ENCODE data around the gene KIF1B.

KIF1B gene

GRCh38 chr1:10338611-10339010 is 128.2 kb downstream of the KIF1B start:
- no peak for DNase-seq

- DNase-seq, result no peak
These were observed 128.7 kb downstream of the KIF1B start for GRCh38 chr1:10339036-10339567.

- no peak for DNase-seq
These were observed 129.4 kb downstream of the KIF1B start for GRCh38 chr1:10339815-10340214.

GRCh38 chr1:10340930-10341590 is 130.7 kb downstream of the KIF1B start:
- no peak for DNase-seq

- DNase-seq, result no peak
These were observed 136.7 kb downstream of the KIF1B start for GRCh38 chr1:10347109-10347508.

- DNase-seq, result no peak
These were observed 142.9 kb downstream of the KIF1B start for GRCh38 chr1:10353282-10353681.

- DNase-seq, result no peak
These were observed 143.3 kb downstream of the KIF1B start for GRCh38 chr1:10353693-10354092.

- DNase-seq, result no peak
These were observed 149.7 kb downstream of the KIF1B start for GRCh38 chr1:10360045-10360444.

GRCh38 chr1:10361515-10361914 is 151.1 kb downstream of the KIF1B start:
- no peak for DNase-seq

GRCh38 chr1:10368194-10368593 is 157.8 kb downstream of the KIF1B start:
- no peak for DNase-seq

GRCh38 chr1:10374442-10374860 is 164.1 kb downstream of the KIF1B start:
- DNase-seq, result no peak

- peak; percentile 2 for DNase-seq
These were observed 167.1 kb downstream of the KIF1B start for GRCh38 chr1:10377365-10378029.

GRCh38 chr1:10378081-10378841 is 167.9 kb downstream of the KIF1B start:
- no peak for DNase-seq

- no peak for DNase-seq
These were observed 168.8 kb downstream of the KIF1B start for GRCh38 chr1:10379101-10379620.

- DNase-seq, result no peak
These were observed 169.3 kb downstream of the KIF1B start for GRCh38 chr1:10379676-10380075.

- no peak for DNase-seq
These were observed 170.4 kb downstream of the KIF1B start for GRCh38 chr1:10380594-10381275.

- DNase-seq, result no peak
These were observed 173.3 kb downstream of the KIF1B start for GRCh38 chr1:10383630-10384029.

GRCh38 chr1:10384219-10384618 is 173.8 kb downstream of the KIF1B start:
- no peak for DNase-seq

GRCh38 chr1:10386761-10387676 is 176.6 kb downstream of the KIF1B start:
- DNase-seq, result no peak

- DNase-seq, result no peak
These were observed 177.5 kb downstream of the KIF1B start for GRCh38 chr1:10387677-10388386.

- no peak for DNase-seq
These were observed 178.0 kb downstream of the KIF1B start for GRCh38 chr1:10388387-10388715.
